Medulla oblongata (tissue), 1 donor: ENCODE results near the gene PCDHGB3.
"Not testable (repeated sequence)": the region's sequence is repeated elsewhere in the genome, so short reads cannot be mapped to it uniquely, and the experiment has no call there.

Experiments used
- DNase-seq: peaks from one replicate; pipeline ENCODE4 v3.0.0-alpha.2; 2015; ENCODE audit errors: extremely low spot score

PCDHGB3 gene

GRCh38 chr5:141369994-141370848, at the start of gene PCDHGB3:
PCDHGB3 (plus strand) TSS chr5:141370242; CDS start chr5:141370395, 153 bp downstream.
- peak; percentile 4 for DNase-seq

GRCh38 chr5:141322261-141322660, 47.8 kb upstream of the PCDHGB3 start:
- DNase-seq: no peak

GRCh38 chr5:141326088-141326854, 43.8 kb upstream of the PCDHGB3 start:
- DNase-seq: peak; percentile 81

GRCh38 chr5:141328231-141328630, 41.8 kb upstream of the PCDHGB3 start:
- no peak for DNase-seq

- no peak for DNase-seq
Measured at GRCh38 chr5:141330299-141331080, 39.6 kb upstream of the PCDHGB3 start, which contains the start of gene PCDHGA1. PCDHGA1 (plus strand) TSS chr5:141330514.

- DNase-seq: not testable (repeated sequence)
Measured at GRCh38 chr5:141332571-141332970, 37.5 kb upstream of the PCDHGB3 start.

- DNase-seq: peak; percentile 9
Measured at GRCh38 chr5:141338538-141339306, 31.3 kb upstream of the PCDHGB3 start, which contains the start of gene PCDHGA2. PCDHGA2 (plus strand) TSS chr5:141338760.

- DNase-seq: not testable (repeated sequence)
Measured at GRCh38 chr5:141340781-141341354, 29.2 kb upstream of the PCDHGB3 start.

- no peak for DNase-seq
Measured at GRCh38 chr5:141342773-141343172, 27.3 kb upstream of the PCDHGB3 start.

- no peak for DNase-seq
Measured at GRCh38 chr5:141343242-141343952, 26.6 kb upstream of the PCDHGB3 start, which contains the start of gene PCDHGA3. PCDHGA3 (plus strand) TSS chr5:141343829; CDS start chr5:141344034, 205 bp downstream.

- no peak for DNase-seq
Measured at GRCh38 chr5:141343953-141344463, 26.0 kb upstream of the PCDHGB3 start.

GRCh38 chr5:141345327-141345726, 24.7 kb upstream of the PCDHGB3 start:
- no peak for DNase-seq

- not testable (repeated sequence) for DNase-seq
Measured at GRCh38 chr5:141346017-141346416, 24.0 kb upstream of the PCDHGB3 start.

- peak; percentile 46 for DNase-seq
Measured at GRCh38 chr5:141349917-141350619, 20.0 kb upstream of the PCDHGB3 start, which contains the start of gene PCDHGB1. PCDHGB1 (plus strand) TSS chr5:141350099; CDS start chr5:141350261, 162 bp downstream.

- no peak for DNase-seq
Measured at GRCh38 chr5:141351591-141351990, 18.5 kb upstream of the PCDHGB3 start.

GRCh38 chr5:141354900-141355469, 15.1 kb upstream of the PCDHGB3 start, which contains the start of gene PCDHGA4:
PCDHGA4 (plus strand) TSS chr5:141355021; CDS start chr5:141355108, 87 bp downstream.
- no peak for DNase-seq

- DNase-seq: no peak
Measured at GRCh38 chr5:141355641-141356040, 14.4 kb upstream of the PCDHGB3 start.

GRCh38 chr5:141356133-141356532, 13.9 kb upstream of the PCDHGB3 start:
- no peak for DNase-seq
